ENCODE data around the gene GABRA4. TPM values are rescaled to one million over a fixed set of nuclear protein-coding genes. Genes with fewer than 3 reads are reported as not detected.
A peak's percentile ranks its signal among the peaks of the same experiment; 100 is the strongest.

The GABRA4 gene
- not detected in 2 replicates for total RNA-seq

GRCh38 chr4:46993075-46994006 lies at the start of gene GABRA4:
TSS of gene GABRA4 (minus strand) at chr4:46993581. CDS start at chr4:46993424, 157 bp downstream.
- DNase-seq (ENCODE audit: extremely low read depth, low read depth, low spot score): no peak

- DNase-seq (ENCODE audit: extremely low read depth, low read depth, low spot score): no peak
Observed at GRCh38 chr4:47040828-47041227, 47.4 kb upstream of the GABRA4 start.

GRCh38 chr4:47038263-47038662 lies 44.9 kb upstream of the GABRA4 start:
- DNase-seq (ENCODE audit: extremely low read depth, low read depth, low spot score): no peak

- no peak for DNase-seq (ENCODE audit: extremely low read depth, low read depth, low spot score)
Observed at GRCh38 chr4:47032405-47033106, 39.2 kb upstream of the GABRA4 start.

- DNase-seq (ENCODE audit: extremely low read depth, low read depth, low spot score): no peak
Observed at GRCh38 chr4:47031751-47032404, 38.5 kb upstream of the GABRA4 start.

GRCh38 chr4:47031011-47031678 lies 37.8 kb upstream of the GABRA4 start, which contains the start of gene GABRB1:
TSS of gene GABRB1 (plus strand) at chr4:47031567.
- peak; percentile 20 for DNase-seq (ENCODE audit: extremely low read depth, low read depth, low spot score)

GRCh38 chr4:47017494-47017893 lies 24.1 kb upstream of the GABRA4 start:
- DNase-seq (ENCODE audit: extremely low read depth, low read depth, low spot score): no peak

GRCh38 chr4:47017081-47017480 lies 23.7 kb upstream of the GABRA4 start:
- no peak for DNase-seq (ENCODE audit: extremely low read depth, low read depth, low spot score)

- no peak for DNase-seq (ENCODE audit: extremely low read depth, low read depth, low spot score)
Observed at GRCh38 chr4:47013373-47013772, 20.0 kb upstream of the GABRA4 start.

- no peak for DNase-seq (ENCODE audit: extremely low read depth, low read depth, low spot score)
Observed at GRCh38 chr4:47012676-47013075, 19.3 kb upstream of the GABRA4 start.

GRCh38 chr4:47010912-47011446 lies 17.6 kb upstream of the GABRA4 start:
- DNase-seq (ENCODE audit: extremely low read depth, low read depth, low spot score): no peak

- no peak for DNase-seq (ENCODE audit: extremely low read depth, low read depth, low spot score)
Observed at GRCh38 chr4:47010347-47010911, 17.0 kb upstream of the GABRA4 start.

GRCh38 chr4:47002580-47002979 lies 9.2 kb upstream of the GABRA4 start:
- no peak for DNase-seq (ENCODE audit: extremely low read depth, low read depth, low spot score)

GRCh38 chr4:47000406-47000805 lies 7.0 kb upstream of the GABRA4 start:
- DNase-seq (ENCODE audit: extremely low read depth, low read depth, low spot score): no peak

GRCh38 chr4:46999566-46999965 lies 6.2 kb upstream of the GABRA4 start:
- DNase-seq (ENCODE audit: extremely low read depth, low read depth, low spot score): no peak

GRCh38 chr4:46994007-46994405 lies 625 bp upstream of the GABRA4 start:
- DNase-seq (ENCODE audit: extremely low read depth, low read depth, low spot score): no peak

GRCh38 chr4:46992338-46992737 lies 1.0 kb downstream of the GABRA4 start:
- no peak for DNase-seq (ENCODE audit: extremely low read depth, low read depth, low spot score)

- DNase-seq (ENCODE audit: extremely low read depth, low read depth, low spot score): no peak
Observed at GRCh38 chr4:46986922-46987638, 6.3 kb downstream of the GABRA4 start.

- DNase-seq (ENCODE audit: extremely low read depth, low read depth, low spot score): no peak
Observed at GRCh38 chr4:46984781-46985180, 8.6 kb downstream of the GABRA4 start.
